Stimulated activated naive CD8-positive, alpha-beta T cell treated with anti-CD3 and anti-CD28 coated beads, Interleukin-15, Interleukin-2, amounts not matched to agents 100 U/mL and 50 U/mL, for 24 hours (primary cell): ENCODE results near the gene SERPINA5.
"Not testable (repeated sequence)": the region's sequence is repeated elsewhere in the genome, so short reads cannot be mapped to it uniquely, and the experiment has no call there.

ENCODE experiments used
- ATAC-seq: fragments of 150-1000 bp; cut with Tn5 transposase; one replicate; pipeline ENCODE4 v1.10.0; 2021
- DNase-seq: peaks from one replicate; pipeline ENCODE4 v3.0.0; 2021

Gene SERPINA5

GRCh38 chr14:94573475-94574277 is 7.5 kb upstream of the SERPINA5 start:
- ATAC-seq (no peak), DNase-seq (no peak)

- DNase-seq (no peak), ATAC-seq (no peak)
Measured at GRCh38 chr14:94574336-94574735, 6.9 kb upstream of the SERPINA5 start.

- no peak for ATAC-seq
- DNase-seq = no peak
Measured at GRCh38 chr14:94575730-94576585, 5.3 kb upstream of the SERPINA5 start.

GRCh38 chr14:94577472-94577871 is 3.8 kb upstream of the SERPINA5 start:
- not testable (repeated sequence) for ATAC-seq

GRCh38 chr14:94578712-94579111 is 2.5 kb upstream of the SERPINA5 start:
- ATAC-seq (no peak), DNase-seq (no peak)

More at GRCh38 chr14:94577472-94577871, 3.8 kb upstream of the SERPINA5 start:
- DNase-seq = not testable (repeated sequence)

GRCh38 chr14:94582199-94582750 is 1.0 kb downstream of the SERPINA5 start:
- ATAC-seq (no peak), DNase-seq (no peak)

- ATAC-seq (no peak), DNase-seq (no peak)
Measured at GRCh38 chr14:94582851-94583250, 1.6 kb downstream of the SERPINA5 start.

GRCh38 chr14:94583557-94583956 is 2.3 kb downstream of the SERPINA5 start:
- ATAC-seq (no peak), DNase-seq (no peak)

GRCh38 chr14:94584591-94585280 is 3.5 kb downstream of the SERPINA5 start:
- DNase-seq = no peak
- no peak for ATAC-seq

GRCh38 chr14:94586635-94587034 is 5.4 kb downstream of the SERPINA5 start:
- ATAC-seq (no peak), DNase-seq (no peak)

- DNase-seq (no peak), ATAC-seq (no peak)
Measured at GRCh38 chr14:94588311-94588710, 7.1 kb downstream of the SERPINA5 start.

GRCh38 chr14:94591073-94591472 is 9.8 kb downstream of the SERPINA5 start:
- no peak for ATAC-seq
- DNase-seq = no peak

GRCh38 chr14:94591871-94592270 is 10.6 kb downstream of the SERPINA5 start:
- no peak for ATAC-seq
- no peak for DNase-seq

GRCh38 chr14:94592457-94592856 is 11.2 kb downstream of the SERPINA5 start:
- DNase-seq = no peak
- ATAC-seq = no peak

GRCh38 chr14:94593376-94593748 is 12.1 kb downstream of the SERPINA5 start:
- ATAC-seq = no peak
- no peak for DNase-seq

GRCh38 chr14:94593749-94594431 is 12.7 kb downstream of the SERPINA5 start:
- DNase-seq = no peak
- no peak for ATAC-seq

GRCh38 chr14:94594441-94594840 is 13.2 kb downstream of the SERPINA5 start:
- no peak for DNase-seq
- no peak for ATAC-seq

- no peak for ATAC-seq
- no peak for DNase-seq
Measured at GRCh38 chr14:94595912-94596311, 14.7 kb downstream of the SERPINA5 start.

- ATAC-seq (no peak), DNase-seq (no peak)
Measured at GRCh38 chr14:94596361-94596760, 15.1 kb downstream of the SERPINA5 start.

- DNase-seq (no peak), ATAC-seq (no peak)
Measured at GRCh38 chr14:94597788-94598187, 16.6 kb downstream of the SERPINA5 start.

GRCh38 chr14:94598506-94598815 is 17.2 kb downstream of the SERPINA5 start:
- no peak for ATAC-seq

More at GRCh38 chr14:94598506-94598815, 17.2 kb downstream of the SERPINA5 start:
- no peak for DNase-seq
